Mesenchymal stem cell (in vitro differentiated cells and primary cell): ENCODE data around the gene FCHSD2.

Source experiments
- DNase-seq: peaks from one replicate; pipeline ENCODE4 v3.0.0-alpha.2; 2013
- H2AFZ ChIP-seq: one replicate; pipeline ENCODE4 v1.6.1; 2013; ENCODE audit warnings: low read depth, mild to moderate bottlenecking, control low read depth, inconsistent platforms, low read length, moderate library complexity
- H2AK5ac ChIP-seq: 2 replicates; pipeline ENCODE4 v1.6.1; 2013; ENCODE audit warnings: low read length, moderate library complexity, mild to moderate bottlenecking, inconsistent platforms; ENCODE audit not compliant: severe bottlenecking
- H2BK120ac ChIP-seq: one replicate; pipeline ENCODE4 v1.6.1; 2013; ENCODE audit warnings: low read depth, mild to moderate bottlenecking, inconsistent platforms, low read length, moderate library complexity
- H2BK12ac ChIP-seq, 2 experiments: one replicate each; pipeline ENCODE4 v1.6.1; 2013; ENCODE audit warnings: inconsistent platforms in 2 of 2, low read length in 2 of 2, mild to moderate bottlenecking in 2 of 2, moderate library complexity in 2 of 2, control low read depth in 1 of 2
- H2BK15ac ChIP-seq: one replicate; pipeline ENCODE4 v1.6.1; 2013; ENCODE audit warnings: mild to moderate bottlenecking, low read depth, inconsistent platforms; ENCODE audit not compliant: poor library complexity, severe bottlenecking
- H2BK5ac ChIP-seq: 2 replicates; pipeline ENCODE4 v1.6.1; 2013; ENCODE audit warnings: low read depth, mild to moderate bottlenecking, low read length, control low read depth, inconsistent platforms; ENCODE audit not compliant: poor library complexity, severe bottlenecking
- H3K14ac ChIP-seq, 2 experiments: one replicate each; pipeline ENCODE4 v1.6.1; 2013; ENCODE audit warnings: inconsistent platforms in 2 of 2, low read length in 2 of 2, control low read depth in 1 of 2, mild to moderate bottlenecking in 1 of 2, moderate library complexity in 1 of 2
- H3K18ac ChIP-seq, 2 experiments: one replicate each; pipeline ENCODE4 v1.6.1; 2013; ENCODE audit warnings: inconsistent platforms in 2 of 2, low read length in 2 of 2, control low read depth in 1 of 2, low read depth in 1 of 2, mild to moderate bottlenecking in 1 of 2
- H3K23ac ChIP-seq, 2 experiments: one replicate each; pipeline ENCODE4 v1.6.1; 2013; ENCODE audit warnings: inconsistent platforms in 2 of 2, low read length in 2 of 2, mild to moderate bottlenecking in 2 of 2, moderate library complexity in 2 of 2, control low read depth in 1 of 2
- H3K27ac ChIP-seq: 2 replicates; pipeline ENCODE4 v1.5.1; 2013; ENCODE audit warnings: mild to moderate bottlenecking, moderate library complexity, low read length, control low read depth, inconsistent platforms; ENCODE audit not compliant: poor library complexity, severe bottlenecking
- H3K27me3 ChIP-seq, 2 experiments: 2 replicates each; pipeline versions ENCODE4 v1.6.1 to v1.7.0; 2013; ENCODE audit warnings: low read length in 2 of 2, mild to moderate bottlenecking in 2 of 2, moderate library complexity in 2 of 2, control low read depth in 1 of 2, inconsistent platforms in 1 of 2; ENCODE audit not compliant: control insufficient read depth in 1 of 2, insufficient read depth in 1 of 2
- H3K36me3 ChIP-seq, 2 experiments: 2 replicates each; pipeline versions ENCODE4 v1.6.1 to v1.7.0; 2013; ENCODE audit warnings: low read length in 2 of 2, control low read depth in 1 of 2, inconsistent platforms in 1 of 2, low read depth in 1 of 2, mild to moderate bottlenecking in 1 of 2; ENCODE audit not compliant: insufficient read depth in 2 of 2, control insufficient read depth in 1 of 2
- H3K4ac ChIP-seq, 2 experiments: one replicate each; pipeline ENCODE4 v1.6.1; 2013; ENCODE audit warnings: inconsistent platforms in 2 of 2, low read length in 2 of 2, mild to moderate bottlenecking in 2 of 2, moderate library complexity in 2 of 2, control low read depth in 1 of 2, low read depth in 1 of 2
- H3K4me1 ChIP-seq: 2 replicates; pipeline ENCODE4 v1.6.1; 2013; ENCODE audit warnings: low read depth, low read length, control low read depth; ENCODE audit not compliant: control insufficient read depth, insufficient read depth
- H3K4me2 ChIP-seq: 2 replicates; pipeline ENCODE4 v1.6.1; 2013; ENCODE audit warnings: low read length, mild to moderate bottlenecking, inconsistent platforms; ENCODE audit not compliant: poor library complexity, severe bottlenecking
- H3K4me3 ChIP-seq, 2 experiments: 2 replicates each; pipeline versions ENCODE4 v1.5.1 to v1.7.0; 2013; ENCODE audit warnings: low read length in 2 of 2, mild to moderate bottlenecking in 2 of 2, control low read depth in 1 of 2, low read depth in 1 of 2; ENCODE audit not compliant: insufficient read depth in 1 of 2
- H3K79me1 ChIP-seq: replicated peaks from 2 replicates; pipeline ENCODE4 v1.6.1; 2013; ENCODE audit warnings: mild to moderate bottlenecking, control low read depth, low read length, inconsistent platforms; ENCODE audit not compliant: poor library complexity, severe bottlenecking
- H3K9ac ChIP-seq: 2 replicates; pipeline ENCODE4 v1.7.0; 2013; ENCODE audit warnings: mild to moderate bottlenecking, low read length, moderate library complexity
- H3K9me3 ChIP-seq: 2 replicates; pipeline ENCODE4 v1.7.0; 2013; ENCODE audit warnings: mild to moderate bottlenecking, low read length; ENCODE audit not compliant: control insufficient read depth
- H4K8ac ChIP-seq: one replicate; pipeline ENCODE4 v1.6.1; 2013; ENCODE audit warnings: inconsistent platforms, mild to moderate bottlenecking, low read length, moderate library complexity
- H4K91ac ChIP-seq: one replicate; pipeline ENCODE4 v1.6.1; 2013; ENCODE audit warnings: mild to moderate bottlenecking, low read length, inconsistent platforms
- WGBS: methylation state at CpG from one replicate; pipeline ENCODE4 v1.1.7; 2013; ENCODE audit warnings: mixed read lengths; 5-methylcytosine and 5-hydroxymethylcytosine counted together

The FCHSD2 gene

GRCh38 chr11:73178681-73179080 is 36.6 kb upstream of the FCHSD2 start:
- Histone ChIP-seq H3K4me2 (no peak overlapping the region), H3K4me1 (peaks cover 2% of the 10 kb centered on the region), H2BK12ac (no peak overlapping the region), H2AFZ (no peak overlapping the region), H3K27ac (no peak overlapping the region), H2BK5ac (no peak overlapping the region), H4K8ac (no peak overlapping the region), H3K18ac (no peak overlapping the region), H4K91ac (no peak overlapping the region), H3K9me3 (no peaks in the 10 kb centered on the region), H3K4ac (no peak overlapping the region), H3K79me1 (no peaks in the 10 kb centered on the region), H3K36me3 (no peaks in the 10 kb centered on the region), H2BK15ac (no peak overlapping the region), H3K27me3 (peaks cover 3 to 5% of the 10 kb centered on the region in 2 experiments), H3K9ac (no peak overlapping the region), H2AK5ac (no peak overlapping the region), H3K4me3 (no peak overlapping the region), H3K14ac (no peak overlapping the region), H3K23ac (no peak overlapping the region), H2BK120ac (no peak overlapping the region)
- no peak for DNase-seq
- 64% methylated on average over 3 of the region's 4 CpGs for WGBS

DNA sequence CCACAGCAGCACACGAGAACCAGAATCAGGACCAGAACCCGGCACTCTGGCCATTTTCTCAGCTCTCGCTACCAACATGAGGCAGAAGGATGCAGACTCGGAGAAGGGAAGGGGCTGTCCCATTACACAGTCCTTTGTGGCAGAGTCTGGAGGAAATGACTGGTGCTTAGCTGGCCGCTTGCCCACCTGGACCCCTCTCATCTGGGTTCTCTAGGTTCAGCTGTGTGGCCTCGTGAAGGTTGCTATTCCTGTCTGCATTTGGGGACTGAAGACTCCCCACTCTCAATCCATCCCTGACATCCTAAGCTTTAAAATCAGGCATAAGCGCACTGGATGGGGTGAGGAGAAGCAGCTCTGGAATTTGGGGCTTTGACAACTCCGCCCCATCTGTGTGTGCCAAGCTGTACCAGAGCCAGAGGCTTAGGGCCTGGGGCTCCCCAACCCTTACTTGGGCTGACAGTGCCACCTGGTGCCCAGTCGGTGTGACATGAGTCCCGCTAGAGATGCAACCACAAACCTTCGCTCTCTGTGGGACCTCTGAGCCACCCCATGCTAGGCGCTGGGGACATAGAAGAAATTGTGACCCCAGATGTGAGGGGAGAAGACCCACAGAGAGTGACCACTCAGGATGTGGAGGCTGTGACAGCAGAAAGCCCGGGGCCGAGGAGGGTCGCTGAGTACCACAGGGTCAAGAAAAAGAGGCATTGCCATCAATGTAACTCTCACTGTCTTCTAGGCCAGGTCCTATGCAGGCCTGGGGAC is 35.8 kb upstream of the FCHSD2 start:
- Histone ChIP-seq H3K18ac (no peak overlapping the region), H4K91ac (no peak overlapping the region), H2BK12ac (no peak overlapping the region), H2BK5ac (no peak overlapping the region), H3K4me3 (no peak overlapping the region), H3K27me3 (peaks cover 3 to 5% of the 10 kb centered on the region in 2 experiments), H2BK120ac (no peak overlapping the region), H3K27ac (no peak overlapping the region), H3K9me3 (no peaks in the 10 kb centered on the region), H2AK5ac (peak overlapping the region; percentile 67), H3K4me2 (no peak overlapping the region), H2AFZ (no peak overlapping the region), H3K4ac (no peak overlapping the region), H3K23ac (no peak overlapping the region), H3K9ac (peak overlapping the region; percentile 51), H4K8ac (no peak overlapping the region), H3K4me1 (peaks cover 2% of the 10 kb centered on the region), H3K79me1 (no peaks in the 10 kb centered on the region), H2BK15ac (no peak overlapping the region), H3K14ac (no peak overlapping the region), H3K36me3 (no peaks in the 10 kb centered on the region)
- DNase-seq: peak; percentile 70
- 60% methylated on average over 14 of the region's 15 CpGs for WGBS

DNA sequence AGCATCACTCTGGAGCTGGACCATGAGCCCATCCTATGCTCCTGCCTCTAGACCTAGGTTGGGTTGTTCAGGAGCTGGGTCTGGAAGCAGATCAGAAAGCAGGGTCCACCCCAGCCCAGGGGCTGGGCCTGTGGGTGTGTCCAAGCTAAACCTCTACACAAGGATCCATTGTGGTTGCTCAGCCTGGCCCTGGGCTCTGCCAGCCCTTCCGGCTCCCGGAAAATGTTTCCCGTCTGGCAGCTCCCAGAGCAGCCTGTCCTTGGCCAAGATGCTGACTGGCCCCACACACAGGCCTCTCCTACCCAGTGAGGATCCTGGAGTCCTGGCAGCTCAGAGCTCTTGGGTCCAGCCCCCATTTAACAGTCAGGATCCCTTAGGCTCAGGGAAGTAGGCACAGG is 35.3 kb upstream of the FCHSD2 start:
- H3K79me1 ChIP-seq: no peaks in the 10 kb centered on the region
- H3K27me3 ChIP-seq: peaks cover 3 to 5% of the 10 kb centered on the region in 2 experiments
- no peak overlapping the region for H2AK5ac ChIP-seq
- no peak overlapping the region for H4K91ac ChIP-seq
- H3K9me3 ChIP-seq: no peaks in the 10 kb centered on the region
- no peak overlapping the region for H2BK5ac ChIP-seq
- H2AFZ ChIP-seq: no peak overlapping the region
- H2BK120ac ChIP-seq: no peak overlapping the region
- peaks cover 2% of the 10 kb centered on the region for H3K4me1 ChIP-seq
- no peak for DNase-seq
- no peak overlapping the region for H3K4me3 ChIP-seq
- H3K23ac ChIP-seq: no peak overlapping the region
- no peak overlapping the region for H2BK12ac ChIP-seq
- H4K8ac ChIP-seq: no peak overlapping the region
- no peaks in the 10 kb centered on the region for H3K36me3 ChIP-seq
- peak overlapping the region; percentile 51 for H3K9ac ChIP-seq
- 96% methylated on average over 3 of the region's 3 CpGs for WGBS
- H2BK15ac ChIP-seq: no peak overlapping the region
- H3K18ac ChIP-seq: no peak overlapping the region
- H3K4me2 ChIP-seq: no peak overlapping the region
- H3K27ac ChIP-seq: no peak overlapping the region
- no peak overlapping the region for H3K14ac ChIP-seq
- no peak overlapping the region for H3K4ac ChIP-seq

GRCh38 chr11:73176874-73177155 is 34.7 kb upstream of the FCHSD2 start:
- no peak overlapping the region for H4K91ac ChIP-seq
- no peaks in the 10 kb centered on the region for H3K36me3 ChIP-seq
- H3K4me1 ChIP-seq: peaks cover 2% of the 10 kb centered on the region
- no peak overlapping the region for H2BK5ac ChIP-seq
- DNase-seq: no peak
- H3K9ac ChIP-seq: no peak overlapping the region
- H3K4ac ChIP-seq: no peak overlapping the region
- H3K9me3 ChIP-seq: no peaks in the 10 kb centered on the region
- no peak overlapping the region for H3K14ac ChIP-seq
- no peak overlapping the region for H3K4me2 ChIP-seq
- no peak overlapping the region for H2AK5ac ChIP-seq
- no CpG with 5 or more reads among the region's 1 CpG for WGBS
- no peak overlapping the region for H3K18ac ChIP-seq
- peaks cover 3 to 5% of the 10 kb centered on the region in 2 experiments for H3K27me3 ChIP-seq
- H4K8ac ChIP-seq: no peak overlapping the region
- H3K4me3 ChIP-seq: no peak overlapping the region
- H2BK12ac ChIP-seq: peak overlapping the region in 1 of 2 experiments; percentile 35
- no peak overlapping the region for H2BK120ac ChIP-seq
- no peak overlapping the region for H3K27ac ChIP-seq
- H2BK15ac ChIP-seq: peak overlapping the region; percentile 53
- H3K23ac ChIP-seq: peak overlapping the region in 1 of 2 experiments; percentile 51
- no peaks in the 10 kb centered on the region for H3K79me1 ChIP-seq
- no peak overlapping the region for H2AFZ ChIP-seq
